ENCODE measurements around the gene SETD4. TPM values are rescaled to one million over a fixed set of nuclear protein-coding genes. Genes with fewer than 3 reads are reported as not detected.

Gene SETD4
- total and polyA plus RNA-seq, 12 donors: 6.7 to 13.1 (median 10.7) TPM

DNA sequence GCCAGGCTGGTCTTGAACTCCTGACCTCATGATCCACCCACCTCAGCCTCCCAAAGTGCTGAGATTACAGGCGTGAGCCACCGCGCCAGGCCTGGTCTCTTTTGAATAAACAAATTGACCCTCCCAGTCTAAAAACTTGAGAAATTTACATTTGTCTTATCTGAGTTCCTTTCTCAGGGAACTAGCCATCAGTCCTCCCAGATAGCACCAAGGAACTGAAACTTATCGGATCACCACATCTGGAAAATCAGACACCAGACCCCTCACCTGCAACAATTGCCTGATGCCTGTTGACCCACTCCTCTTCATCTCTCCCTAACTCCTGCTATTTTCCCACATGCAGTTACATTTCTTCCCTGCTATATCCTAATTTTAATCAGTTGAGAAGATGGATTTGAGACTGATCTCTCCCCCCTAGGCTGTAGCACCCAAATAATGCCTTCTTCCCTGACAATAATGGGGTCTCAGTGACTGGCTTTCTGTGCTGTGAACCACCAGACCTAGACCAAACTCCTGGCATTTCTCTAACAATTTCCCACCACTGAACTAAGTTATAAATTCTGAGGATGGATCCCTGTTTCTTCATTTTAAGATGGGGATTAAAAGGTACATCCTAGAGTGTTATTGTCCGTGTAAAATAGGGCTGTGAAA lies 8.5 kb upstream of the SETD4 start:
- H3K27me3 ChIP-seq: no peaks in the 10 kb centered on the region
- 97% methylated on average over 5 of the region's 5 CpGs for WGBS, 2 donors
- peaks cover 0 to 29% (median 4%) of the 10 kb centered on the region in 9 donors for H3K36me3 ChIP-seq
- no peak for DNase-seq
- no peak for ATAC-seq
- TF ChIP-seq, protein P1, sequence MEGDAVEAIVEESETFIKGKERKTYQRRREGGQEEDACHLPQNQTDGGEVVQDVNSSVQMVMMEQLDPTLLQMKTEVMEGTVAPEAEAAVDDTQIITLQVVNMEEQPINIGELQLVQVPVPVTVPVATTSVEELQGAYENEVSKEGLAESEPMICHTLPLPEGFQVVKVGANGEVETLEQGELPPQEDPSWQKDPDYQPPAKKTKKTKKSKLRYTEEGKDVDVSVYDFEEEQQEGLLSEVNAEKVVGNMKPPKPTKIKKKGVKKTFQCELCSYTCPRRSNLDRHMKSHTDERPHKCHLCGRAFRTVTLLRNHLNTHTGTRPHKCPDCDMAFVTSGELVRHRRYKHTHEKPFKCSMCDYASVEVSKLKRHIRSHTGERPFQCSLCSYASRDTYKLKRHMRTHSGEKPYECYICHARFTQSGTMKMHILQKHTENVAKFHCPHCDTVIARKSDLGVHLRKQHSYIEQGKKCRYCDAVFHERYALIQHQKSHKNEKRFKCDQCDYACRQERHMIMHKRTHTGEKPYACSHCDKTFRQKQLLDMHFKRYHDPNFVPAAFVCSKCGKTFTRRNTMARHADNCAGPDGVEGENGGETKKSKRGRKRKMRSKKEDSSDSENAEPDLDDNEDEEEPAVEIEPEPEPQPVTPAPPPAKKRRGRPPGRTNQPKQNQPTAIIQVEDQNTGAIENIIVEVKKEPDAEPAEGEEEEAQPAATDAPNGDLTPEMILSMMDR (IDR thresholded peaks at IDR 0.05): no peak
- peak overlapping the region in 8 of 10 donors; percentile 36 to 87 (median 74) for H3K27ac ChIP-seq
- intact Hi-C loops (cut with DNase I): no loop called here
- H3K4me1 ChIP-seq: peaks cover 0 to 44% (median 9%) of the 10 kb centered on the region in 9 donors
- peaks cover 0 to 20% (median 0%) of the 10 kb centered on the region in 11 donors for H3K9me3 ChIP-seq
- no peak overlapping the region for H3K4me3 ChIP-seq

DNA sequence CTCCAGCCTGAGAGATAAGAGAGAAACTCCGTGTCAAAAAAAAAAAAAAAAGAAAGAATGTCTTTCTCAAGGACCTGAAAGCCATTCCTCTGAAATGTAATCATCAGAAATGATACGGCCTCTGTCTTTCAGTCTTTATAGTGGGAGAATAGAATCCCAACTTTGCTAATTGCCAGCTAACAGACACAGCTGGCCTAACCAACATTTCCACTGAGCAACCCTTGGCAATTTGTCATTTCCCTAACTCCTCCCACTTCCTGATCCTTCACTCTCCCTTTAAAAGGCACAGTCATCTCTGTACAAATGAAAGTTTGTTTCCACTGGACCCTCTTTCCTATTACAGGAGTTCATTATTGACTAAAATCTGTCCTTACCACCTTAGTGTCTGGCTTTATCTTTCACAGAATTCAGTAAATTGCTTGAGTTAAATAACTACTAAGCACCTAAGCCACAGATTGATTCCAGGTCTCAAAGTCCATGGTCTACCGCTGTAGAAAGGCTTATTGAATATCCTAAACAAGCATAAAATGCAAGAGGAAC lies 5.2 kb upstream of the SETD4 start:
- no peaks in the 10 kb centered on the region for H3K27me3 ChIP-seq
- no peak overlapping the region for H3K4me3 ChIP-seq
- no peak overlapping the region for H3K27ac ChIP-seq
- TF ChIP-seq, protein P1 (IDR thresholded peaks at IDR 0.05): no peak
- WGBS, 2 donors: 35 to 58% methylated on average over 3 of the region's 3 CpGs
- ATAC-seq (no peak), DNase-seq (no peak)
- H3K4me1 ChIP-seq: peaks cover 0 to 22% (median 10%) of the 10 kb centered on the region in 9 donors
- intact Hi-C loops (cut with DNase I): no loop called here
- H3K36me3 ChIP-seq: no peaks in the 10 kb centered on the region
- H3K9me3 ChIP-seq: peaks cover 0 to 20% (median 0%) of the 10 kb centered on the region in 11 donors

DNA sequence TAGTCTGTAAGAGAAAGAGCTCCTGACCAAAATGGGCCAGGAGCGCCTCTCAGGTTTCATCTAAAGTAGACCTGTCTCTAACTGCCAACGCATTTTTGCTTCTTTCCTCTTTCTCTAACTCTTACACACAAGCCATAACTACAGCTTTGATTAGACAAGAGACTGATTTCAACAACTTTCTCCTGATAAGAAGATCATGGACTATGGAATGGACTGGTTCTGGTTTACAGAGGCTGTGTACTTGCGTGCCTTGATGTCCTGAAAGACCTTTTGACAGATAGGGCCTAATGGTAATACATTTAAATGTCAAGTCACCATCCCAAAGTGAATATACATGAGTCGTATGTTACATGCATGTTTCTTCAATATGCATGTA lies 3.7 kb upstream of the SETD4 start:
- TF ChIP-seq, protein P1 (IDR thresholded peaks at IDR 0.05): no peak
- Histone ChIP-seq H3K9me3 (peaks cover 0 to 16% (median 0%) of the 10 kb centered on the region in 11 donors), H3K27me3 (no peaks in the 10 kb centered on the region), H3K4me3 (no peak overlapping the region), H3K36me3 (no peaks in the 10 kb centered on the region), H3K27ac (no peak overlapping the region), H3K4me1 (peaks cover 0 to 14% (median 10%) of the 10 kb centered on the region in 9 donors)
- ATAC-seq (no peak), DNase-seq (no peak)
- WGBS, 2 donors: 64 to 79% methylated on average over 4 of the region's 4 CpGs
- intact Hi-C loops (cut with DNase I): loop anchor here in 1 of 10 donors (5.0 kb wide), 1 partner anchor 43 kb away; no protein-coding TSS in a partner anchor

DNA sequence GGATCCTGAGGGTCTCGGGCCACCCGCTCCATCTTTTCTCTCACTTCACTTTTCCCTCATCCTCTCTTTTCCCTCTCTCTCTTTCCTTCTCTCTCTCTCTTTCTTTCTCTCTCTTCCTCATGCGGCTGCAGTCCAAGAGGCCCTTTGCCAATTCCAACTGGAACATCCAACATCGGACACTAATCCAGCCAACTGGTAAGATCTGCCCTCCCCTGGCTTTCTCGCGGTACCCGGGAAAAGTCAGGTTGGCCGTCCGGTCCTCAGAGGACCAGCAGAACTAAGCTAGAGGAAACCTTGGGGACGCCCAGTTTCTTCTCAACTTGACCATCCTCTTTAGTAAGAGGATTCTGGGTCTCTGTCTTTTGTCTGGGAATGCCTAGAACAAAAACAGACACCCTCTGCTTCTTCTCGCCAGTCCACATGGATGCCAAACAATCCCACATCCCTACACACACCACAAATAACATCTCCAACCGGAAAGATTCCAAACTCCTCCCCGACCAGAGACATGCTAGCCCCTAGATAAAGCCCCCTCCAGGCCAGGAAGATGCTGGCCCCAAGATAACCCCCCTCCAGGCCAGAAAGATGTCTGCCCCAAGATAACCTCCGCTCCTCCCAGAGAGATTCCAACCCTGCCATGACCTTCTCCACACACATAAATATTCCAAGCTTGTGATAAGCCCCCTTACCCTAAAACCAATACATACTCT lies 3.2 kb upstream of the SETD4 start:
- H3K4me1 ChIP-seq: peaks cover 0 to 18% (median 13%) of the 10 kb centered on the region in 9 donors
- no peak overlapping the region for H3K4me3 ChIP-seq
- DNase-seq (no peak), ATAC-seq (no peak)
- peaks cover 0 to 2% (median 0%) of the 10 kb centered on the region in 9 donors for H3K36me3 ChIP-seq
- no peak overlapping the region for H3K27ac ChIP-seq
- H3K9me3 ChIP-seq: peaks cover 0 to 10% (median 0%) of the 10 kb centered on the region in 11 donors
- intact Hi-C loops (cut with DNase I): loop anchor here in 1 of 10 donors (5.0 kb wide), 1 partner anchor 44 kb away; no protein-coding TSS in a partner anchor
- WGBS, 2 donors: 76 to 78% methylated on average over 14 of the region's 14 CpGs
- TF ChIP-seq, protein P1 (IDR thresholded peaks at IDR 0.05): no peak
- H3K27me3 ChIP-seq: no peaks in the 10 kb centered on the region

Data from heart right ventricle (tissue), 16 donors.